ENCODE results near the gene GLI3. TPM values are rescaled to one million over a fixed set of nuclear protein-coding genes. Genes with fewer than 3 reads are reported as not detected.

Gene GLI3
- total RNA-seq, 1 donor = 0.10 TPM

DNA sequence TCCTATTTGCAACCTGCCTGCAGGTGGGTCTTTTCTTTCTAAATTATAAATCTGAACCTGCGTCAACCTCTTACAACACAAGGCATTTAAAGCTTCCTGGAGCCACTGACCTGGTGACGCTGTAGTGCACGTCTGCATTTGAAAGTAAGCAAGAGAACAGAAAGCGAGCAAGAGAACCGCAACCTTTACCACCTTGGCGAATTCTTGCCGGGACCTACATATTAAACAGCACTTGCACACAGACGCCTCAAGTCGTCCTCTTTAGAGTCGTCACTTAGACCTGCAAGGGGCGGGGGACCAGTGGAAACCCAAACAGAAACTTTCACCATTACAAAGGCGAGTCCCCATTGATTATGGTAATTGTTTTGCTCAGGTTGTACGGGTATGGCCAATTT, 9.5 kb downstream of the GLI3 start:
- peaks cover 65% of the 10 kb centered on the region for H3K27me3 ChIP-seq (ENCODE audit: insufficient read depth, low read length)
- no peaks in the 10 kb centered on the region for H3K4me1 ChIP-seq (ENCODE audit: insufficient read depth, low read length)
- no peak overlapping the region for H3K4me3 ChIP-seq (ENCODE audit: low read length)
- H3K9me3 ChIP-seq (ENCODE audit: low read depth, low read length) = no peaks in the 10 kb centered on the region

DNA sequence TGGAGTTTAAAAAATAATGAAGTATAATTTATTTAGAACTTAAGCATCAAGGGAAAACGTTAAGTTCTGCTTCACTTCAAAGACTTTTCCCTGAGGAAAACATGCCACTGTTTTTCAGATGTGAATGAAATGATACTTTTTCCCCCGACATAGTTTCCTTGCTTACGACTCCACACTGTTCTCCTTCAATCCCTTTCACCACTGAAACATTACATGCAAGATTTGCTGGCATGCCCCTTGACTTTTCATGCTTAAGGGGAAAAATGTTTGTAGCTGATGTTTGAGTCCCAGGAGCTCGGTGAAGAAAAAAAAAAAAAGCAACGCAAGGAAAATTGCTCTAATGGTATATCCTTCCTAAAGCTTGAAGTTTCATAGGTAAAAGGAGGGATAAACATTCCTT, 10.0 kb downstream of the GLI3 start:
- H3K27me3 ChIP-seq (ENCODE audit: insufficient read depth, low read length) = peaks cover 60% of the 10 kb centered on the region
- no peaks in the 10 kb centered on the region for H3K4me1 ChIP-seq (ENCODE audit: insufficient read depth, low read length)
- H3K4me3 ChIP-seq (ENCODE audit: low read length) = no peak overlapping the region
- H3K9me3 ChIP-seq (ENCODE audit: low read depth, low read length) = no peaks in the 10 kb centered on the region

DNA sequence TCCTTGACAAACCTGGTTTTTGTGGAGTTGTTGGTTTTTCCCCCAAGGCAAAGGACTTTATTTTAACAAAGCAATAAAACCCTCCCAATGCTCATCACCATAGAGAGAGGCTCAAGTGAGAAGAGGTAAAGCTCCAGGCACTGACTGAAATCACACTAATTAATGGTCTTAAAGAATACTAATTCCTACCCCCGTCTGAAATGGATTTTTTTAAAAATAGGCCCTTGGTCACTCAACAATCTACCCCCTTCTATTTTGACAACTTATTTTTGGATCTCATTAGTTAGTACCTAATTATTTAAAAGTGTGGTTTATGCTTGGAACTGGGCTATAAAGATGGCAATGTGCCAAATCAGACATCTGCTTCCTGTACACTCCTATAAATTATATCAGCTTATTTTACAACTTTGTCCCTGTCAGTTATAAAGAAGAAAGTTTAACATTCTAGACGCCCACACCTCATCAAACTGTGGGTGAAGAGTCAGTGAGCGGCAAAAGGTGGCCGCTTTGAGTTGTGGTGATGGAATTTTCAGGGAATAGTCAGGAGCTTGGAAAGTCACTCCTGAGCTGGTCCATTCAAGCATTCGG, 10.6 kb downstream of the GLI3 start:
- H3K4me1 ChIP-seq (ENCODE audit: insufficient read depth, low read length) = no peaks in the 10 kb centered on the region
- H3K4me3 ChIP-seq (ENCODE audit: low read length) = no peak overlapping the region
- peaks cover 55% of the 10 kb centered on the region for H3K27me3 ChIP-seq (ENCODE audit: insufficient read depth, low read length)
- no peaks in the 10 kb centered on the region for H3K9me3 ChIP-seq (ENCODE audit: low read depth, low read length)

DNA sequence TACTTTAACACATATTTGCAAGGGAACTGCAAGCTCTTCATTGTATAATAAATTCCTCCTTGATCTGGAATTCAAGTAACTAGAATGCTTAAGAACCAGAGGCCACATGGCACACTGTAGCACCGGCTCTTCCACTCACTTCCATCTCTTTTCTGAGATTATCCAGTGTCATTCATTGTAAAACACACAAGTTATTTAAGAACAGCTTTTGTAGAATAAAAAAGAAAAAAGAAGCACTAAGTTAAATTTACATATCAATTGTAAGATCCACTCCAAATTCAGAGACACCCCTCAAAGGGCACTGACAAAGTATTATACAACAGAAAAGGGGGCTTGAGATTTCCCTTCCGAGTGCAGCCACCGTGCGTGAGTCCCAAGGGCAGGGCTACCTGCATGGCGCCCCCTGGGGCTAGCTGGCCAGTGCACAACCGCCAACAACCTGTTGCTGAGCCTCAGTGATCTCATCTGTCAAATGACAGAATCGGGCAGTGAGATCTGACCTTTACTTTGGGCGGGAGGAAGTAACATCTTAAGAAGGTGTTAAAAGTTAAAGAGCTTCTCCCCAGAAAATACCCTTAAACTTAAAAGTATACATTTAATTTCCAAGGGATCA, 12.5 kb downstream of the GLI3 start:
- no peak overlapping the region for H3K4me3 ChIP-seq (ENCODE audit: low read length)
- peaks cover 38% of the 10 kb centered on the region for H3K27me3 ChIP-seq (ENCODE audit: insufficient read depth, low read length)
- no peaks in the 10 kb centered on the region for H3K9me3 ChIP-seq (ENCODE audit: low read depth, low read length)
- H3K4me1 ChIP-seq (ENCODE audit: insufficient read depth, low read length) = no peaks in the 10 kb centered on the region

DNA sequence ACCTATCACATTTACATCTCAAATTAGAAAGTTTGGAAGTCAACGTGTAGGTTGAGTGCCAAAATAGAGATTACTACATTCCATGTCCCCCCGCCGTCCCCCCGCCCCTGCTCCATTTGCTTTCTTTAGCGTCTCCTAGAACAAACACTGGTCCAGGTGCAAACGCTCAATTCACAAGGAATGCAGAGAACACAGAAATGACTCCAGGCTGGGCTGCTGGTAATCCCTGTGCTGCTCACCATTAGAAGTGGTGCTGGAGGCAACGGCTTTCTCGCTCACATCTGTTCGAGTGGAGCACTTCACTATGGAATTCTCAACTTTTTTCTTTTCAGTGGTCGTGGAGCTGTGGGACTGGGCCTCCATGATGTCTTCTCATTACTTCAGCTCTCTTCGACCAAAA, 14.1 kb downstream of the GLI3 start:
- H3K4me3 ChIP-seq (ENCODE audit: low read length) = no peak overlapping the region
- H3K27me3 ChIP-seq (ENCODE audit: insufficient read depth, low read length) = peaks cover 22% of the 10 kb centered on the region
- H3K9me3 ChIP-seq (ENCODE audit: low read depth, low read length) = no peaks in the 10 kb centered on the region
- no peaks in the 10 kb centered on the region for H3K4me1 ChIP-seq (ENCODE audit: insufficient read depth, low read length)

DNA sequence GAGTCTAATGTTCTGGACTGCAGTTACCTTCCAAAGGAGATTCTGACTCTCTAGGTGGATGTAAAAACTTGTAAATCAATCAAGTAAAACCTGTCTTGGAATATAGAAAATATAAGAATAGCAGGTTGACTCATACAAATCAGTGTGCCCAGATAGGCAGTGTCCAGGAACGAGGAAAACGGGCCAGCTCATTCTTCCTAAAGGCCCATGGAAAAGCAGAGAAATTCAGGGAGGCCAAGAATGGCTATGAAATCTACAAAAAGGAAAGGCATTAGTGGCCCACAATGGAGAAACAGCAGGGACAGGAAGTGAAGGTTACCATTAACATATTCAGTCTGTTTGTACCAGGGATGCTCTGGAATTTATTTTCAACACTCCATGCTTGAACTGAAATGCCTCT, 14.9 kb downstream of the GLI3 start:
- Histone ChIP-seq H3K4me1 (ENCODE audit: insufficient read depth, low read length) (no peaks in the 10 kb centered on the region), H3K27me3 (ENCODE audit: insufficient read depth, low read length) (peaks cover 14% of the 10 kb centered on the region), H3K9me3 (ENCODE audit: low read depth, low read length) (no peaks in the 10 kb centered on the region), H3K4me3 (ENCODE audit: low read length) (no peak overlapping the region)

DNA sequence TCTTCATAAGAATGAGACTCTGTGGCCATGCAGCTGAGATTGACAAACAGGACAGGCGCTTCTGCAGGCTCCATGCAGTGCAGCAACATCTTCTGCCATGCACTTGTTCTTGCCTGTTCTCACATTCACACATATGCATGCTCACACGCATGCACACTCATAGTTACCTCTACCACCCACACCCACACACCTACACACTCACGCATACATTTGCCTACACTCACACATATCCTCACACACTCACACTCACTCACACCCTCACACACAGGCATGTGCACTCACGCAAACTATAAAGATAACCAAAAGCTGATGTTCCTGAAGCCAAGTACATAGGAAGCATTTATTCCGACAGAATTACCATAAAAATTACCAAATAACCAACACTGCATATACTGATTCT, 15.7 kb downstream of the GLI3 start:
- Histone ChIP-seq H3K4me3 (ENCODE audit: low read length) (no peak overlapping the region), H3K9me3 (ENCODE audit: low read depth, low read length) (no peaks in the 10 kb centered on the region), H3K27me3 (ENCODE audit: insufficient read depth, low read length) (peaks cover 8% of the 10 kb centered on the region), H3K4me1 (ENCODE audit: insufficient read depth, low read length) (no peaks in the 10 kb centered on the region)

DNA sequence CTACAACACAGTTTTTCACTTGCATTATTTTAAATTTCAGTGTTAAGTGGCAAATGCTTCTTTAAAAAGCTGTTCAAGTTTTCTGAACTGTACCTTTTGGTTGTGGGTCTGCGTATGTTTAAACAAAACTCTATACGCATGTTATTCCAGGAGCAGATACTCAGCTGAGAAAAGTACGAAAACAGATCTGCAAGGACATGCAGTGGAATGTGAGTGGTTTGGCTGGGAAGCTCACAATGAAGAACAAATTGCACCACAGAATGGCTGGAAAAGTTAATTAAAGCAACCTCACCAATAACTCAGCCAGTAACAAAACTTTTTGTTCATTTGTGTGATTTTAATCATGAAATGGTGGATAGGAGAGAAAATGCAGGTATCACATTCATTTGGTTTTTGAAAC, 17.6 kb downstream of the GLI3 start:
- Histone ChIP-seq H3K9me3 (ENCODE audit: low read depth, low read length) (no peaks in the 10 kb centered on the region), H3K4me1 (ENCODE audit: insufficient read depth, low read length) (no peaks in the 10 kb centered on the region), H3K27me3 (ENCODE audit: insufficient read depth, low read length) (no peaks in the 10 kb centered on the region), H3K4me3 (ENCODE audit: low read length) (no peak overlapping the region)

DNA sequence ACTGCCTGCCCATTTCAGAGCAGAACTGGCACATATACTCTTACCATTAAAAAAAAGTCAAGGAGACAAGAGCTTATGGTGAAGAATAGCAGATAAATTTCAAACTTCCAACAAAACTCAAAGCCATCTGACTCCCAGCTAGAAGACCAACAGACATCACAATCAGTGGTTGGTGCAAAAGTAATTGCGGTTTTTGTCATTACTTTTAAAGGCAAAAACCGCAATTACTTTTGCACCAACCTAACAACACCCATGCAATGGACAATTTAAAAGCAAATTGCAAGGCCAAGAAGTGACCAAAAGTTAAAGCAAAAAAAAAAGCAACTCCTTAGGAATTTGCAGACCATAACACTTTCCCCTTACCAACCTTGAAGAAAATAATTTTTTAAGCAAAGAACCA, 18.8 kb downstream of the GLI3 start:
- Histone ChIP-seq H3K4me3 (ENCODE audit: low read length) (no peak overlapping the region), H3K9me3 (ENCODE audit: low read depth, low read length) (no peaks in the 10 kb centered on the region), H3K4me1 (ENCODE audit: insufficient read depth, low read length) (no peaks in the 10 kb centered on the region), H3K27me3 (ENCODE audit: insufficient read depth, low read length) (no peaks in the 10 kb centered on the region)

DNA sequence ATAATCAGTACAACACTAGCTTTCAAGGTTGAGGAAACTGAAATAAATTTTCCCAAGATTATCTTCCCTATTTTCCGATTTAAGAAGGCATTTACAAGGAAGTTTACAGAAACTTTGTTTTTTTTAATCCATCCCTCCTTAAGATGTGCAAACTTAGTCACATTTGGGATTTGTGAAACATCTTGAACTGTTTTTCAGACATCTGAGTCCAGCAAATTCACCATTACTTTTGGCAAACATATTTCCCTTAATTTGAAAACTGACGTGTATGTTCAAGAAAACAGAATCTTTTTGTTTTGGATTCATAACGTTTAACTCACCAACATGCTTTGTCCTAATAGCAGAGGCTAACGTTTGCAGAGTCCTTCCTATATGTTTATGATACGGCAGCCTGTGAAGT, 19.5 kb downstream of the GLI3 start:
- Histone ChIP-seq H3K9me3 (ENCODE audit: low read depth, low read length) (no peaks in the 10 kb centered on the region), H3K4me3 (ENCODE audit: low read length) (no peak overlapping the region), H3K4me1 (ENCODE audit: insufficient read depth, low read length) (no peaks in the 10 kb centered on the region), H3K27me3 (ENCODE audit: insufficient read depth, low read length) (no peaks in the 10 kb centered on the region)

DNA sequence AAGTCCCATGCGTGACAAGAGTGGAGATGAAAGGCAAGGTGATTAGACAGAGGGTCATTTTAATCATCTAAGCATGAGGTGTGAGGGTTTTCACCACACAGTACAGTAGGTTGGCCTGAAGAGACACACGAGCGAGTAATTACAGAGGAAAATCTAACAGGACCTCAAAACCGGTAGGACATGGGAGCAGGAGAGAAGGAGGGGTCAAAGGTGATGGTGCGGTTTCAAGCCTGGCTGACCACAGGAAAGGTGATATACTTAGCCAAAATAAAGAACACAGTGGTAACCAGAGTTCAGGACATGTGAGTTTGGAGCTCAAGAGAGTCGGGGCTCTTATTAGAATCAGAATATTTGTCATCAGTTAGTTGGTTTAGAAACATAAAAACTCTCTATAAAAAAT, 20.0 kb downstream of the GLI3 start:
- Histone ChIP-seq H3K27me3 (ENCODE audit: insufficient read depth, low read length) (no peaks in the 10 kb centered on the region), H3K4me1 (ENCODE audit: insufficient read depth, low read length) (no peaks in the 10 kb centered on the region), H3K9me3 (ENCODE audit: low read depth, low read length) (no peaks in the 10 kb centered on the region), H3K4me3 (ENCODE audit: low read length) (no peak overlapping the region)

DNA sequence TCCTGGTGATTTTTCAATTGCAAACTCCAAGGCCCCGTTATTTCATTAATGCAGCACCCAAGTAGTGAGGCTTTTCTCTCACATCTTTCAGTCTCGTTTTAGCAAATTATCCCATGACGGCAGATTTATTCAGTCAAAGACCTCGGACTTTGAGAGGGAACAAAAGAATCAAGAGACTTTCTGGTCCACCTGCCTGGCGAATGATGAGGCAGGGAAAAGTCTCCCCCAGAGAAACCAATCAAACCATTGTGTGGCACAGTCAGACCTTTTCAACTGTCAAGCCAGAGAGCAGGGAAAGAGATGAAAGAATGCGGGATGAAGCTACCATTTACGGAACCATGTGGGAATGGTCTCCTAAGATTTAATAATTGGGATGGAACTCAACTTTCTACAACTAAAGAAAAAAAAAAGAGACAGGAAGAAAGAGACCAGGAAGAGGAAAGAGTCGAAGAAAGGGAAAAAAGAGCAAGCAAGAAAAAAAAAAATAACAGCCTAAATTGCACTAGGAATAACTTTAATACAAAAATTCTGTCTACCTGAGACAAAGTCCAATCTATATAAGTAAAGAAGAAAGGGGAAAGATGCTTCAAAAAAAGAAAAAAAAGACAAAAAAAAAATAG, 22.8 kb downstream of the GLI3 start:
- Histone ChIP-seq H3K4me3 (ENCODE audit: low read length) (no peak overlapping the region), H3K27me3 (ENCODE audit: insufficient read depth, low read length) (no peaks in the 10 kb centered on the region), H3K4me1 (ENCODE audit: insufficient read depth, low read length) (no peaks in the 10 kb centered on the region), H3K9me3 (ENCODE audit: low read depth, low read length) (no peaks in the 10 kb centered on the region)

DNA sequence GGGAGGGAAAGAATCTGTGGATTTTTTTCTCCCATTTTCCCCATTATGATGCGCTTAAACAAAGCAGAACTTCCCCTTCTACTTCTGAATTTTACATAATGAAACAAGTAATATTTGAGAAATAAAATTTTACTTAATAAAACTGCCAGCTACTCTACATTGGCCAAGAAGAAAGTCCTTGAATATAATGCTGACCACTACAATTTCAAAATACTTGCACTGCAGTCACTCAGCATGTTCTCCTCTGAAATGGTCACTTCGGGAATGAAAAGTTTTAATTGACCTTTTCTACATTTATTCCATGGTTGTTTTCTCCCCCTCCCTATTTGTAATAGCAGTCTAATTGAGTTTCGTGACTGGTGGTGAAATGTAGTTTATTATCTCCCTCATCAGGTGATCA, 23.9 kb downstream of the GLI3 start:
- Histone ChIP-seq H3K4me1 (ENCODE audit: insufficient read depth, low read length) (no peaks in the 10 kb centered on the region), H3K27me3 (ENCODE audit: insufficient read depth, low read length) (no peaks in the 10 kb centered on the region), H3K9me3 (ENCODE audit: low read depth, low read length) (no peaks in the 10 kb centered on the region), H3K4me3 (ENCODE audit: low read length) (no peak overlapping the region)

DNA sequence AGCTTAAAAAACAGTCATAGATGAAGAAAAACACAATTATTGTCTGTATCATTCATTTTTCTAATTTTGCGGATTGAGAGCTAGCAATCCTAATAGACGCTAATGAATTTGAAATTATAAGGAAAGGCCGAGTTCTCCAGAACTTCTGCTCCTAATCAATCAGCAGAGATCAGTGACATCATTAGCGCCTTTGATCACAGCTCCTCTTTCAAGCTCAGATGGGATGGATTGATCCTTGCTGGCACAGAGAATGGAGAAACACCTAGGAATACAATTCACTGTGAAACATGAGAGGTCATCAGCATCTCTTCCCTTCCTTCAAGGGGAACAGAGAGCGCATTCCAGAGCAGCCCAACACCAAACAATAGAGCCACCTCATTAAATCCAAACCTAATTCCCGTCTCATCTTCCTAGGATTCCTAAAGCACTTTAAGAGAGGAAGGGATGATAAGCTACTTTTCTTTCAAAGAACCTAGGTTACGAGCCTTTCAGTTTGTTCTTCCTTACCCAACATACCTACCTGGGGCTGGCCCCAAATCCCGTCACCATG, 24.4 kb downstream of the GLI3 start:
- H3K4me3 ChIP-seq (ENCODE audit: low read length) = no peak overlapping the region
- H3K27me3 ChIP-seq (ENCODE audit: insufficient read depth, low read length) = no peaks in the 10 kb centered on the region
- no peaks in the 10 kb centered on the region for H3K4me1 ChIP-seq (ENCODE audit: insufficient read depth, low read length)
- H3K9me3 ChIP-seq (ENCODE audit: low read depth, low read length) = no peaks in the 10 kb centered on the region

DNA sequence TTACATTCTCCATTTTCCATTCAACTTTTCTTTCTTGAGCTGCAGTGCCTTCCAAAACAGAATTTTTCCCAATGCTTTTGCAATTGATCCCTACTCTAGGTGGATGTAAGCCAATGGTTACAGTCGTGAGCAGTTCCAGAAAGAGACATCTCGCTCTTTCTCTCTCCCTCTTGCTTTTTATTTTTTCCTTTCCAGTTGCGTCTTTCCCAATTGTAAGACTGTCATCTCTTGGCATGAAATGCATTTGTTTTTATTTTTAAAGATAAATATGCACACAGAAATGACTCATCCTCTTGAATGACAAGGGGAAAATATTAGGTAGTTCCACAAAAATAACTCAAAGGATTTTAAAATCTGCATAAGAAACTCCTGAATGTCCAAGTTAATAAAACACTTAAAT, 25.1 kb downstream of the GLI3 start:
- no peaks in the 10 kb centered on the region for H3K9me3 ChIP-seq (ENCODE audit: low read depth, low read length)
- H3K27me3 ChIP-seq (ENCODE audit: insufficient read depth, low read length) = no peaks in the 10 kb centered on the region
- H3K4me3 ChIP-seq (ENCODE audit: low read length) = no peak overlapping the region
- H3K4me1 ChIP-seq (ENCODE audit: insufficient read depth, low read length) = no peaks in the 10 kb centered on the region

DNA sequence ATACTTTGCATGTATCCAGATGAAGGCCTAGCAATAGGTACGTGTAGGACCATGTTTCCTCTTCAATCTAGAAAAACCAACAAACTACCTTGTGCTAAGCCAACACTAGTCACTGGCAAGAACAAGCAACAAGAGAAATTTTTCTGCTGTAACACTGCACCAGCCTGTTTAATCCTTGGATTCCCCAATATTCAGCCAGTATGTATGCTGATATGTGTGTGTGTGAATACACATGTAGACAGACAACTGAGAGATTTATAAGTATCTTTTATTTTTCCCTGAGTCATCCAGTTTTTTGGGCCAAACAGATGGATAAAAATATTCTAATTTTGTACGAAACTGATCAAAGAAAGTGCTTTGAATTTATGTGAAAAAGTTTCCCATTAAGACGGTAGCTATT, 26.2 kb downstream of the GLI3 start:
- Histone ChIP-seq H3K4me3 (ENCODE audit: low read length) (no peak overlapping the region), H3K27me3 (ENCODE audit: insufficient read depth, low read length) (no peaks in the 10 kb centered on the region), H3K4me1 (ENCODE audit: insufficient read depth, low read length) (no peaks in the 10 kb centered on the region), H3K9me3 (ENCODE audit: low read depth, low read length) (no peaks in the 10 kb centered on the region)

Measured in mononuclear cell (primary cell).